PC-3 (cell line): Measurements from ENCODE around the gene OSBPL2. TPM values are rescaled to one million over a fixed set of nuclear protein-coding genes. Genes with fewer than 3 reads are reported as not detected.

Experiments
- ATAC-seq: fragments of 200-7000 bp; cut with Tn5 transposase; 2 replicates; pipeline ENCODE4 v1.9.1; 2020; ENCODE audit warnings: mild to moderate bottlenecking, moderate library complexity
- BruUV-seq: library from RNA; stranded (reverse); fragments of 400-500 nt; replicated peaks from 2 replicates; lab custom pipeline; 2021; lab: Mats Ljungman, UMichigan
- CTCF ChIA-PET: fragments of 300-600 bp; sonication (Branson Sonifier 250); formaldehyde crosslinking; loops from one replicate; lab custom pipeline; 2022; ENCODE audit warnings: antibody characterized with exemption; lab: Charles Lee
- POLR2A ChIA-PET: fragments of 300-600 bp; sonication (Branson Sonifier 250); formaldehyde crosslinking; loops from one replicate; lab custom pipeline; 2022; ENCODE audit warnings: antibody characterized with exemption; ENCODE audit not compliant: unreplicated experiment; lab: Charles Lee
- DNase-seq: peaks from one replicate; pipeline ENCODE4 v3.0.0-alpha.2; 2015
- H2AFZ ChIP-seq: fragments of 300-600 bp; sonication (generic); 2 replicates; pipeline ENCODE4 v1.6.0; 2016; ENCODE audit warnings: antibody characterized with exemption, low read length
- H3F3A ChIP-seq: fragments of 300-600 bp; sonication (generic); one replicate; pipeline ENCODE4 v1.6.0; 2017; ENCODE audit warnings: antibody characterized with exemption, low read length, control low read depth, mild to moderate bottlenecking; ENCODE audit not compliant: unreplicated experiment
- H3K27ac ChIP-seq: fragments of 300-600 bp; sonication (generic); 2 replicates; pipeline ENCODE4 v1.5.1; 2016; ENCODE audit warnings: mild to moderate bottlenecking, low read length
- H3K27me3 ChIP-seq: fragments of 300-600 bp; sonication (generic); 2 replicates; pipeline ENCODE4 v1.6.1; 2016; ENCODE audit warnings: low read length, mixed read lengths
- H3K36me3 ChIP-seq: fragments of 300-600 bp; sonication (generic); 2 replicates; pipeline ENCODE4 v1.6.1; 2016; ENCODE audit warnings: low read depth, mixed run types, low read length, mixed read lengths
- H3K4me1 ChIP-seq: fragments of 300-600 bp; sonication (generic); 2 replicates; pipeline ENCODE4 v1.5.1; 2016; ENCODE audit warnings: low read length; ENCODE audit not compliant: insufficient read depth
- H3K4me2 ChIP-seq: fragments of 300-600 bp; sonication (generic); 2 replicates; pipeline ENCODE4 v1.6.0; 2016; ENCODE audit warnings: low read length
- H3K4me3 ChIP-seq: fragments of 300-600 bp; sonication (generic); 2 replicates; pipeline ENCODE4 v1.5.1; 2016; ENCODE audit warnings: mild to moderate bottlenecking, low read length, mixed read lengths
- H3K79me2 ChIP-seq: fragments of 300-600 bp; sonication (generic); 2 replicates; pipeline ENCODE4 v1.6.1; 2017; ENCODE audit warnings: low read length, mixed read lengths
- H3K9ac ChIP-seq: fragments of 300-600 bp; sonication (generic); 2 replicates; pipeline ENCODE4 v1.6.0; 2016; ENCODE audit warnings: mild to moderate bottlenecking, low read length
- H3K9me2 ChIP-seq: fragments of 300-600 bp; sonication (generic); replicated peaks from 2 replicates; pipeline ENCODE4 v1.6.1; 2016; ENCODE audit warnings: mixed run types, low read length, mixed read lengths
- H3K9me3 ChIP-seq: fragments of 300-600 bp; sonication (generic); 2 replicates; pipeline ENCODE4 v1.6.1; 2016; ENCODE audit warnings: low read length, mixed read lengths
- H4K20me1 ChIP-seq: fragments of 300-600 bp; sonication (generic); 2 replicates; pipeline ENCODE4 v1.6.1; 2016; ENCODE audit warnings: low read length, mixed read lengths
- EZH2 ChIP-seq: fragments of 300-600 bp; sonication (generic); IDR thresholded peaks from one replicate; pipeline ENCODE4 v1.6.1; 2017; ENCODE audit warnings: antibody characterized with exemption, mild to moderate bottlenecking, low read length; ENCODE audit not compliant: unreplicated experiment
- EZH2phosphoT487 ChIP-seq: fragments of 300-600 bp; sonication (generic); IDR thresholded peaks from 2 replicates; pipeline ENCODE4 v1.6.1; 2018; ENCODE audit warnings: mild to moderate bottlenecking, antibody characterized with exemption, low read length, borderline replicate concordance
- intact Hi-C: fragments of 100-400 bp; cut with micrococcal nuclease; formaldehyde crosslinking; loops from 2 replicates; pipeline ENCODE4 v1.9.0; 2023
- total RNA-seq: library from RNA; depleted of rRNA; stranded (reverse); fragments of >200 nt; gene quantifications from 2 replicates; pipeline ENCODE4 v1.2.3, GENCODE V29; 2014
- TF ChIP-seq, protein P1 (sequence below): fragments of 300-600 bp; sonication (generic); conservative IDR thresholded peaks from 2 replicates; pipeline ENCODE4 v1.5.1; 2017; ENCODE audit warnings: antibody characterized with exemption, low read depth, mild to moderate bottlenecking, low read length

The OSBPL2 gene
- total RNA-seq, 1 experiment from 2014 or later: 39.7 TPM

DNA sequence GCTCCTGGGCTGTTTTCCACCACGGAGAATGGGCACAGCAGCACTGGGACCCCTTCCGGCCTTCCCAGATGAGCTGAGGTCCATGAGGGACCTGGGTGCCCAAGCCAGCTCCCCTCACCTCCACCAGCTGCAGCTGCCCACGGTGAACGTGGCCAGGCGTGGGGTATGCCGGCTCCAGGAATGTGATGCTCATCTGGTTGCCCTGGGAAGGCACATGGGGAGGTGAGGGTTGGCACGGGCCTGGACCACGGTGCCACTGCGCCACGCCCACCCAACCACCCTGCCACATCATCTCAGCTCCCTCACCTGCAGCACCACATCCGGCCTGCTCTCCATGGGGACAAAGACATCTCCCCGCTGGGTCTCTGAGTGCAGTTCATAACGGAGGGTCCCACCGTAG, 88.2 kb downstream of the OSBPL2 start:
- no peak for ATAC-seq
- H3K27me3 ChIP-seq: no peaks in the 10 kb centered on the region
- POLR2A ChIA-PET: no interaction called here
- no peaks in the 10 kb centered on the region for H3K4me1 ChIP-seq
- H4K20me1 ChIP-seq: no peaks in the 10 kb centered on the region
- no peak overlapping the region for H3K4me2 ChIP-seq
- H3K9ac ChIP-seq: no peak overlapping the region
- no peaks in the 10 kb centered on the region for H3K9me2 ChIP-seq
- TF ChIP-seq EZH2: no peak
- TF ChIP-seq, protein P1, sequence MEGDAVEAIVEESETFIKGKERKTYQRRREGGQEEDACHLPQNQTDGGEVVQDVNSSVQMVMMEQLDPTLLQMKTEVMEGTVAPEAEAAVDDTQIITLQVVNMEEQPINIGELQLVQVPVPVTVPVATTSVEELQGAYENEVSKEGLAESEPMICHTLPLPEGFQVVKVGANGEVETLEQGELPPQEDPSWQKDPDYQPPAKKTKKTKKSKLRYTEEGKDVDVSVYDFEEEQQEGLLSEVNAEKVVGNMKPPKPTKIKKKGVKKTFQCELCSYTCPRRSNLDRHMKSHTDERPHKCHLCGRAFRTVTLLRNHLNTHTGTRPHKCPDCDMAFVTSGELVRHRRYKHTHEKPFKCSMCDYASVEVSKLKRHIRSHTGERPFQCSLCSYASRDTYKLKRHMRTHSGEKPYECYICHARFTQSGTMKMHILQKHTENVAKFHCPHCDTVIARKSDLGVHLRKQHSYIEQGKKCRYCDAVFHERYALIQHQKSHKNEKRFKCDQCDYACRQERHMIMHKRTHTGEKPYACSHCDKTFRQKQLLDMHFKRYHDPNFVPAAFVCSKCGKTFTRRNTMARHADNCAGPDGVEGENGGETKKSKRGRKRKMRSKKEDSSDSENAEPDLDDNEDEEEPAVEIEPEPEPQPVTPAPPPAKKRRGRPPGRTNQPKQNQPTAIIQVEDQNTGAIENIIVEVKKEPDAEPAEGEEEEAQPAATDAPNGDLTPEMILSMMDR: no peak
- H3K9me3 ChIP-seq: no peaks in the 10 kb centered on the region
- CTCF ChIA-PET: no interaction called here
- H3K4me3 ChIP-seq: no peak overlapping the region
- no TSS peak for BruUV-seq
- intact Hi-C loops: no loop called here
- no peak overlapping the region for H3K27ac ChIP-seq
- DNase-seq: no peak
- no peak overlapping the region for H2AFZ ChIP-seq
- H3K79me2 ChIP-seq: no peaks in the 10 kb centered on the region
- H3F3A ChIP-seq: no peaks in the 10 kb centered on the region
- H3K36me3 ChIP-seq: peaks cover 80% of the 10 kb centered on the region

DNA sequence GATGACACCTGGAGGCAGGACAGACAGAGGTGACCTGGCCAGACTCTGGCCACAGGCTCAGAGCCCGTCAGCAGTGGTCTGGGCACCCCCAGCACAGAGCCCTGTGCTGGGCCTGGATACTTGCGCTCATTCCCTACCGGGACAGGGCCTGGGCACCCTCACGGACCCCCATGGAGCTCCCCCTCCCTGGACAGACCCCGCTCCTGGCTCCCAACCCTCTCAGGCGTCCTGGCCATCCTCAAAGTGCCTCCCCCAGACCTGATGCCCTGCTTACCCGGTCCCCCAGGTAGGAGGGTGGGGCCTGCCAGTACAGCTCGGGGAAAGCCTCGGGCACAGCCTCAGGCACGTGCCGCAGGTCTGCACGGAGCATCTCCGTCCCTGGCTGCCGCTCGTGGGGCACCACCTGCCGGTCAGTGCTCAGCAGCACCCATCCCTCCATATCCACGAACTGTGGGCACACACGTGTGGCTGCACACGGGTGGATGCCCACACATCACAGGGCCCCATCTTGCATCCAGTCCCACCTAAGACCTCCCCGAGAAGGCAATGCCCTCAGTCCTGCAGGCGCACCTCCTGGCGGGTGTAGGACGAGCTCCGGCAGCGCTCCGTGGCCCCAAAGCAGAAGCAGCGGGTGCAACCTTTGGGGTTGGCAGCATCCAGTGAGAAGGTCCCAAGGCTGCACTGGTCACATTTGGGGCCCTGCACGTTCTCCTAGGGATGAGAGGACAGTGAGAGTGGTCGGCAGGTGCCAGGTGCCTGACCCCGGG, 88.8 kb downstream of the OSBPL2 start:
- CTCF ChIA-PET: no interaction called here
- TSS peak; percentile 10 for BruUV-seq
- H3F3A ChIP-seq: no peaks in the 10 kb centered on the region
- H3K4me2 ChIP-seq: no peak overlapping the region
- no peaks in the 10 kb centered on the region for H4K20me1 ChIP-seq
- H2AFZ ChIP-seq: no peak overlapping the region
- no peaks in the 10 kb centered on the region for H3K4me1 ChIP-seq
- no peaks in the 10 kb centered on the region for H3K79me2 ChIP-seq
- no peak overlapping the region for H3K4me3 ChIP-seq
- peaks cover 79% of the 10 kb centered on the region for H3K36me3 ChIP-seq
- intact Hi-C loops: no loop called here
- ATAC-seq (no peak), DNase-seq (no peak)
- H3K27me3 ChIP-seq: no peaks in the 10 kb centered on the region
- no peak overlapping the region for H3K9ac ChIP-seq
- POLR2A ChIA-PET: no interaction called here
- no peaks in the 10 kb centered on the region for H3K9me3 ChIP-seq
- no peaks in the 10 kb centered on the region for H3K9me2 ChIP-seq
- no peak overlapping the region for H3K27ac ChIP-seq
- TF ChIP-seq EZH2: no peak
- TF ChIP-seq EZH2phosphoT487: no peak
- TF ChIP-seq, protein P1: no peak

DNA sequence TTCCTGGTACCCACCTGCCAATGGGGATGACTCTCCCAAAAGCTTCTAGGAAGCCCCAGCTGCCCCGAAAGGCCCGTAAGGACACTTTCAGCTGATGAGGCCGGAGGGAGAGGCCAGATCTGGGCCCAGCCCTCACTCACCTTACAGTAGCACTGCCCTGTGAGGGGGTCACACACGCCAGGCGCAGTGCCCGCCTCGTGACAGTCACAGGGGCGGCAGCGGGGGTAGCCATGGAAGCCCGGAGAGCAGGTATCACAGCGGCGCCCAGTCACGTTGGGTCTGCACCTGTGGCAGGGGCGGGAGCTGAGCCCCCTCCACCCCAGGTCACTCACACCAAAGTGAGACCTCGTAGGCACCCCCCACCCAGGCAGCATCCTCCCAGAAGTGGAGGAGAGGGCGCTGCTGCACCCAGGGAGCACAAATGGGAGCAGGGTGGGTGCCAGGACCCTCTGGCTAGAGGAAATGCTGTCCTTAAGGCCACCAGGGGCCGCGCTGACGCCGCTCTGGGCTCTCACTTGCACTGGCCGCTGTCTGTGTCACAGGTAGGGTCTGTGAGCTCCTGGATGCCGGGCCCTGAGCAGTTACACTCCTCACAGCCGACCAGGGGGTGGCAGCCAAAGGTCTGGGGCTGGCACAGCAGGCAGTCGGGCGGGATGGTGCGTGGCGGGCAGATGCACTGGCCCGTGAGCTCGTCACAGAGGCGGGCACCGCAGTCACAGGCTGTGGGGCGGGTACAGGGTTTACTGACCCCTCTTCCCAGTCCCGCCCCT, 89.6 kb downstream of the OSBPL2 start:
- ATAC-seq: no peak
- CTCF ChIA-PET: no interaction called here
- H3K9me2 ChIP-seq: no peaks in the 10 kb centered on the region
- intact Hi-C loops: no loop called here
- H3K4me2 ChIP-seq: no peak overlapping the region
- H3K4me1 ChIP-seq: no peaks in the 10 kb centered on the region
- TF ChIP-seq, protein P1: no peak
- TF ChIP-seq EZH2: no peak
- TF ChIP-seq EZH2phosphoT487: no peak
- DNase-seq: no peak
- H3K9ac ChIP-seq: no peak overlapping the region
- no peak overlapping the region for H2AFZ ChIP-seq
- no peaks in the 10 kb centered on the region for H4K20me1 ChIP-seq
- H3K36me3 ChIP-seq: peaks cover 81% of the 10 kb centered on the region
- H3F3A ChIP-seq: no peaks in the 10 kb centered on the region
- no peaks in the 10 kb centered on the region for H3K79me2 ChIP-seq
- no peak overlapping the region for H3K4me3 ChIP-seq
- no peak overlapping the region for H3K27ac ChIP-seq
- POLR2A ChIA-PET: no interaction called here
- no peaks in the 10 kb centered on the region for H3K27me3 ChIP-seq
- no TSS peak for BruUV-seq
- no peaks in the 10 kb centered on the region for H3K9me3 ChIP-seq
